K562 (cell line): ENCODE measurements around the gene TRDN. TPM values are rescaled to one million over a fixed set of nuclear protein-coding genes. Genes with fewer than 3 reads are reported as not detected.

Experiments
- ATAC-seq: fragments of 200-7000 bp; cut with Tn5 transposase; 3 replicates; pipeline ENCODE4 v1.9.1; 2020; ENCODE audit warnings: moderate library complexity
- BruUV-seq: library from RNA; stranded (reverse); fragments of 400-500 nt; replicated peaks from 2 replicates; lab custom pipeline; 2021; lab: Mats Ljungman, UMichigan
- CTCF ChIA-PET: fragments of 300-600 bp; formaldehyde crosslinking; extraction: SDS; loops from one replicate; lab custom pipeline; 2021; ENCODE audit warnings: low intra/inter-chr PET ratio; lab: Yijun Ruan, JAX
- POLR2A ChIA-PET: fragments of 300-600, 350-650 bp; sonication (Branson Sonifier 250); formaldehyde crosslinking; extraction: SDS; loops from one replicate; lab custom pipeline; 2021; ENCODE audit warnings: antibody characterized with exemption, inconsistent platforms; lab: Yijun Ruan, JAX
- DNase-seq, 4 experiments: peaks; one replicate each; pipeline versions ENCODE4 v3.0.0 to v3.0.0-alpha.2; 2011 to 2018; ENCODE audit warnings: low spot score in 3 of 4, mixed read lengths in 3 of 4; ENCODE audit errors: extremely low read depth in 1 of 4
- FAIRE-seq: peaks from 2 replicates; lab custom pipeline; 2011; peaks lifted over from hg19 to GRCh38; lab: Jason Lieb, UNC
- H2AFZ ChIP-seq: 2 replicates; pipeline ENCODE4 v1.6.0; 2011; ENCODE audit warnings: low read depth, low read length, control low read depth, inconsistent platforms
- H3K27ac ChIP-seq: fragments of 200-600 bp; 3 replicates; pipeline ENCODE4 v1.8.0; 2011; ENCODE audit warnings: low read depth, mild to moderate bottlenecking, control low read depth, inconsistent platforms, low read length, moderate library complexity, mixed read lengths; ENCODE audit errors: extremely low read depth
- H3K27me3 ChIP-seq, 2 experiments: fragments of 300-600 bp in 1 of 2; 2 replicates in 1 of 2; 3 replicates in 1 of 2; pipeline versions ENCODE4 v1.6.0 to v1.8.0; 2011; ENCODE audit warnings: inconsistent platforms in 2 of 2, low read length in 2 of 2, mild to moderate bottlenecking in 1 of 2, mixed read lengths in 1 of 2, moderate library complexity in 1 of 2; ENCODE audit not compliant: control insufficient read depth in 2 of 2, insufficient read depth in 2 of 2
- H3K36me3 ChIP-seq: fragments of 300-600 bp; 3 replicates; pipeline ENCODE4 v1.8.0; 2011; ENCODE audit warnings: mild to moderate bottlenecking, low read length, inconsistent platforms; ENCODE audit not compliant: control insufficient read depth, insufficient read depth
- H3K4me1 ChIP-seq, 2 experiments: fragments of 200-600 bp in 1 of 2; replicated peaks in 1 of 2; 2 replicates in 1 of 2; 3 replicates in 1 of 2; pipeline versions ENCODE4 v1.5.1 to v1.8.0; 2011; ENCODE audit warnings: inconsistent platforms in 2 of 2, low read length in 2 of 2, mild to moderate bottlenecking in 1 of 2, mixed read lengths in 1 of 2, moderate library complexity in 1 of 2; ENCODE audit not compliant: control insufficient read depth in 2 of 2, insufficient read depth in 2 of 2
- H3K4me2 ChIP-seq: 2 replicates; pipeline ENCODE4 v1.6.1; 2011; ENCODE audit warnings: low read length, control low read depth, inconsistent platforms, mixed read lengths; ENCODE audit not compliant: insufficient read depth
- H3K4me3 ChIP-seq: fragments of 200-600 bp; sonication (generic), shearing (Covaris generic); 2 replicates; pipeline ENCODE4 v1.5.1; 2016; ENCODE audit warnings: control low read depth, inconsistent platforms
- H3K79me2 ChIP-seq: fragments of 200-600 bp; 3 replicates; pipeline ENCODE4 v1.8.0; 2011; ENCODE audit warnings: low read length, inconsistent platforms; ENCODE audit not compliant: control insufficient read depth, insufficient read depth
- H3K9ac ChIP-seq, 2 experiments: 2 replicates each; pipeline versions ENCODE4 v1.6.0 to v1.6.1; 2011; ENCODE audit warnings: low read depth in 2 of 2, low read length in 2 of 2, control low read depth in 1 of 2, inconsistent platforms in 1 of 2, mild to moderate bottlenecking in 1 of 2, mixed read lengths in 1 of 2; ENCODE audit not compliant: insufficient read depth in 1 of 2
- H3K9me1 ChIP-seq: one replicate; pipeline ENCODE4 v1.6.0; 2011; ENCODE audit warnings: inconsistent platforms, mild to moderate bottlenecking, low read length, moderate library complexity; ENCODE audit not compliant: control insufficient read depth, insufficient read depth
- H3K9me3 ChIP-seq: replicated peaks from 2 replicates; pipeline ENCODE4 v1.5.1; 2011; ENCODE audit warnings: low read depth, low read length, inconsistent platforms; ENCODE audit not compliant: control insufficient read depth, insufficient read depth
- H4K20me1 ChIP-seq: replicated peaks from 2 replicates; pipeline ENCODE4 v1.6.1; 2011; ENCODE audit warnings: low read length, inconsistent platforms, mixed read lengths; ENCODE audit not compliant: control insufficient read depth, insufficient read depth
- RBFOX2 ChIP-seq: fragments of 200-400 bp; formaldehyde crosslinking; IDR thresholded peaks from 2 replicates; pipeline ENCODE4 v1.6.1; 2017; ENCODE audit warnings: low read depth, mild to moderate bottlenecking, low read length, moderate library complexity
- SREBF2 ChIP-seq: sonication (generic); formaldehyde crosslinking; IDR thresholded peaks from 2 replicates; pipeline ENCODE4 v1.4.0; 2020; ENCODE audit warnings: mild to moderate bottlenecking, missing genetic modification reagents
- WGBS: fragments of 100-300 bp; shearing (Covaris generic); methylation state at CpG from one replicate; pipeline ENCODE4 v1.1.6; 2016; ENCODE audit warnings: low coverage, mixed read lengths; ENCODE audit not compliant: insufficient coverage; ENCODE audit errors: missing lambda C conversion rate; 5-methylcytosine and 5-hydroxymethylcytosine counted together
- in situ Hi-C: fragments of 300-500 bp; cut with MboI; formaldehyde crosslinking; loops from 4 replicates; pipeline ENCODE4 v1.15.0; 2018; ENCODE audit warnings: inconsistent platforms, mixed read lengths
- intact Hi-C: fragments of 100-400 bp; cut with micrococcal nuclease; formaldehyde crosslinking; loops from 2 replicates; pipeline ENCODE4 v1.14.2; 2022
- polyA plus RNA-seq, 8 experiments: library from polyadenylated mRNA; depleted of rRNA in 4 of 8; stranded (reverse) in 5 of 8; unstranded in 3 of 8; fragments of >200 nt; fragmentation: Nextera tagmentation in 2 of 8; fragmentation: Illumina TruSeq in 1 of 8; extraction: Ambion mirVana in 2 of 8; extraction: Trizol in 1 of 8; gene quantifications; 2 replicates each; pipeline versions ENCODE4 v1.2.1 to v1.2.3, GENCODE V29; 2011 to 2014; ENCODE audit warnings: inconsistent platforms in 1 of 8, missing spikeins in 1 of 8
- total RNA-seq, 7 experiments: library from RNA; depleted of rRNA in 6 of 7; stranded (reverse); fragments of >200 nt in 6 of 7; fragmentation: Illumina TruSeq in 2 of 7; extraction: Trizol in 2 of 7; gene quantifications; 2 replicates each; pipeline versions ENCODE4 v1.2.1 to v1.2.3, GENCODE V29; 2011 to 2021; ENCODE audit warnings: low replicate concordance in 1 of 7
- TF ChIP-seq, protein P1 (sequence below): fragments of 200-600 bp; sonication (generic); IDR thresholded peaks from one replicate; pipeline ENCODE4 v1.6.1; 2012; ENCODE audit warnings: mild to moderate bottlenecking, low read depth, low read length, inconsistent platforms

Gene TRDN
- total and polyA plus RNA-seq, 9 of the 15 experiments (the other 6 are each of a cell fraction or from before 2014, with no cell fraction given): 0.05 to 0.50 (median 0.16) TPM

DNA sequence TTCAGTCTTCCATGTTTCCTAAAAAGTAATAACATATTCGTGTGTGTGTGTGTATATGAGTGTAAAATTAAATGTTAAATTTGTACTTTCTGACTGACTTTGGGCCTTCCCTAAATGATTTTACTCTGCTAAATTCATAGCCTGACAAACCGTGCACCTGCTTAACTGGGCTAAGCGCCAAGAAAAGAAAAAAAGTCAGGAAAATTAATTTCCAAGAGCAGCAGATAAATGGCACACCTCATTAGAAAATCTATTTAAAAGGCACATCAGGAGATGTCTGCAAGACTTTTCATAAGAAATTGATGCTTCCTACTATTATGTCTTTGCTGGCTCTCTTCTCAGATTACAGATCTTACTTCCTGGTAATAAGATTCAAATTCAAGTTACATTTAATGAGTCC is 72.4 kb downstream of the TRDN start:
- CTCF ChIA-PET: no interaction called here
- TF ChIP-seq RBFOX2 (no peak), SREBF2 (no peak)
- TF ChIP-seq, protein P1, sequence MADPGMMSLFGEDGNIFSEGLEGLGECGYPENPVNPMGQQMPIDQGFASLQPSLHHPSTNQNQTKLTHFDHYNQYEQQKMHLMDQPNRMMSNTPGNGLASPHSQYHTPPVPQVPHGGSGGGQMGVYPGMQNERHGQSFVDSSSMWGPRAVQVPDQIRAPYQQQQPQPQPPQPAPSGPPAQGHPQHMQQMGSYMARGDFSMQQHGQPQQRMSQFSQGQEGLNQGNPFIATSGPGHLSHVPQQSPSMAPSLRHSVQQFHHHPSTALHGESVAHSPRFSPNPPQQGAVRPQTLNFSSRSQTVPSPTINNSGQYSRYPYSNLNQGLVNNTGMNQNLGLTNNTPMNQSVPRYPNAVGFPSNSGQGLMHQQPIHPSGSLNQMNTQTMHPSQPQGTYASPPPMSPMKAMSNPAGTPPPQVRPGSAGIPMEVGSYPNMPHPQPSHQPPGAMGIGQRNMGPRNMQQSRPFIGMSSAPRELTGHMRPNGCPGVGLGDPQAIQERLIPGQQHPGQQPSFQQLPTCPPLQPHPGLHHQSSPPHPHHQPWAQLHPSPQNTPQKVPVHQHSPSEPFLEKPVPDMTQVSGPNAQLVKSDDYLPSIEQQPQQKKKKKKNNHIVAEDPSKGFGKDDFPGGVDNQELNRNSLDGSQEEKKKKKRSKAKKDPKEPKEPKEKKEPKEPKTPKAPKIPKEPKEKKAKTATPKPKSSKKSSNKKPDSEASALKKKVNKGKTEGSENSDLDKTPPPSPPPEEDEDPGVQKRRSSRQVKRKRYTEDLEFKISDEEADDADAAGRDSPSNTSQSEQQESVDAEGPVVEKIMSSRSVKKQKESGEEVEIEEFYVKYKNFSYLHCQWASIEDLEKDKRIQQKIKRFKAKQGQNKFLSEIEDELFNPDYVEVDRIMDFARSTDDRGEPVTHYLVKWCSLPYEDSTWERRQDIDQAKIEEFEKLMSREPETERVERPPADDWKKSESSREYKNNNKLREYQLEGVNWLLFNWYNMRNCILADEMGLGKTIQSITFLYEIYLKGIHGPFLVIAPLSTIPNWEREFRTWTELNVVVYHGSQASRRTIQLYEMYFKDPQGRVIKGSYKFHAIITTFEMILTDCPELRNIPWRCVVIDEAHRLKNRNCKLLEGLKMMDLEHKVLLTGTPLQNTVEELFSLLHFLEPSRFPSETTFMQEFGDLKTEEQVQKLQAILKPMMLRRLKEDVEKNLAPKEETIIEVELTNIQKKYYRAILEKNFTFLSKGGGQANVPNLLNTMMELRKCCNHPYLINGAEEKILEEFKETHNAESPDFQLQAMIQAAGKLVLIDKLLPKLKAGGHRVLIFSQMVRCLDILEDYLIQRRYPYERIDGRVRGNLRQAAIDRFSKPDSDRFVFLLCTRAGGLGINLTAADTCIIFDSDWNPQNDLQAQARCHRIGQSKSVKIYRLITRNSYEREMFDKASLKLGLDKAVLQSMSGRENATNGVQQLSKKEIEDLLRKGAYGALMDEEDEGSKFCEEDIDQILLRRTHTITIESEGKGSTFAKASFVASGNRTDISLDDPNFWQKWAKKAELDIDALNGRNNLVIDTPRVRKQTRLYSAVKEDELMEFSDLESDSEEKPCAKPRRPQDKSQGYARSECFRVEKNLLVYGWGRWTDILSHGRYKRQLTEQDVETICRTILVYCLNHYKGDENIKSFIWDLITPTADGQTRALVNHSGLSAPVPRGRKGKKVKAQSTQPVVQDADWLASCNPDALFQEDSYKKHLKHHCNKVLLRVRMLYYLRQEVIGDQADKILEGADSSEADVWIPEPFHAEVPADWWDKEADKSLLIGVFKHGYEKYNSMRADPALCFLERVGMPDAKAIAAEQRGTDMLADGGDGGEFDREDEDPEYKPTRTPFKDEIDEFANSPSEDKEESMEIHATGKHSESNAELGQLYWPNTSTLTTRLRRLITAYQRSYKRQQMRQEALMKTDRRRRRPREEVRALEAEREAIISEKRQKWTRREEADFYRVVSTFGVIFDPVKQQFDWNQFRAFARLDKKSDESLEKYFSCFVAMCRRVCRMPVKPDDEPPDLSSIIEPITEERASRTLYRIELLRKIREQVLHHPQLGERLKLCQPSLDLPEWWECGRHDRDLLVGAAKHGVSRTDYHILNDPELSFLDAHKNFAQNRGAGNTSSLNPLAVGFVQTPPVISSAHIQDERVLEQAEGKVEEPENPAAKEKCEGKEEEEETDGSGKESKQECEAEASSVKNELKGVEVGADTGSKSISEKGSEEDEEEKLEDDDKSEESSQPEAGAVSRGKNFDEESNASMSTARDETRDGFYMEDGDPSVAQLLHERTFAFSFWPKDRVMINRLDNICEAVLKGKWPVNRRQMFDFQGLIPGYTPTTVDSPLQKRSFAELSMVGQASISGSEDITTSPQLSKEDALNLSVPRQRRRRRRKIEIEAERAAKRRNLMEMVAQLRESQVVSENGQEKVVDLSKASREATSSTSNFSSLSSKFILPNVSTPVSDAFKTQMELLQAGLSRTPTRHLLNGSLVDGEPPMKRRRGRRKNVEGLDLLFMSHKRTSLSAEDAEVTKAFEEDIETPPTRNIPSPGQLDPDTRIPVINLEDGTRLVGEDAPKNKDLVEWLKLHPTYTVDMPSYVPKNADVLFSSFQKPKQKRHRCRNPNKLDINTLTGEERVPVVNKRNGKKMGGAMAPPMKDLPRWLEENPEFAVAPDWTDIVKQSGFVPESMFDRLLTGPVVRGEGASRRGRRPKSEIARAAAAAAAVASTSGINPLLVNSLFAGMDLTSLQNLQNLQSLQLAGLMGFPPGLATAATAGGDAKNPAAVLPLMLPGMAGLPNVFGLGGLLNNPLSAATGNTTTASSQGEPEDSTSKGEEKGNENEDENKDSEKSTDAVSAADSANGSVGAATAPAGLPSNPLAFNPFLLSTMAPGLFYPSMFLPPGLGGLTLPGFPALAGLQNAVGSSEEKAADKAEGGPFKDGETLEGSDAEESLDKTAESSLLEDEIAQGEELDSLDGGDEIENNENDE: no peak
- in situ Hi-C loops (no loop called here), intact Hi-C loops (no loop called here)
- BruUV-seq: no TSS peak
- DNase-seq (no peak), ATAC-seq (no peak), FAIRE-seq (no peak)
- no peaks in the 10 kb centered on the region for H3K9me1 ChIP-seq
- H3K9ac ChIP-seq: no peak overlapping the region
- H3K9me3 ChIP-seq: no peaks in the 10 kb centered on the region
- H2AFZ ChIP-seq: no peak overlapping the region
- H3K36me3 ChIP-seq: no peaks in the 10 kb centered on the region
- WGBS: 0% methylated on average over 3 of the region's 3 CpGs
- no peak overlapping the region for H3K4me2 ChIP-seq
- no peaks in the 10 kb centered on the region for H3K4me1 ChIP-seq
- H3K27ac ChIP-seq: no peak overlapping the region
- no peak overlapping the region for H3K4me3 ChIP-seq
- no peaks in the 10 kb centered on the region for H3K27me3 ChIP-seq
- no peaks in the 10 kb centered on the region for H4K20me1 ChIP-seq
- POLR2A ChIA-PET: no interaction called here
- no peaks in the 10 kb centered on the region for H3K79me2 ChIP-seq
